Stomach (tissue), 9 donors: ENCODE data around the gene PGRMC2. TPM values are rescaled to one million over a fixed set of nuclear protein-coding genes. Genes with fewer than 3 reads are reported as not detected.

Experiments used
- DNase-seq, 2 donors: peaks; one replicate each; pipeline versions ENCODE4 v3.0.0 to v3.0.0-alpha.2; 2013 to 2019
- H3K27ac ChIP-seq, 5 donors: fragments of 200-600 bp in 4 of 5; sonication (generic) in 4 of 5; one replicate each; pipeline ENCODE4 v1.5.1; 2013 to 2019; ENCODE audit warnings: mild to moderate bottlenecking in 1 of 5, moderate library complexity in 1 of 5
- H3K27me3 ChIP-seq, 3 donors: fragments of 200-600 bp; sonication (generic); one replicate each; pipeline ENCODE4 v1.5.1; 2017 to 2019; ENCODE audit warnings: mixed run types in 1 of 3
- H3K36me3 ChIP-seq, 4 donors: fragments of 200-600 bp; sonication (generic); 1 replicate in 3 of 4; 2 replicates in 1 of 4; pipeline ENCODE4 v1.5.1; 2016 to 2019
- H3K4me1 ChIP-seq, 4 donors: fragments of 200-600 bp; sonication (generic); one replicate each; pipeline ENCODE4 v1.5.1; 2016 to 2019
- H3K4me3 ChIP-seq, 4 donors: fragments of 200-600 bp; sonication (generic) in 3 of 4; one replicate each; pipeline ENCODE4 v1.5.1; 2016 to 2019; ENCODE audit warnings: mild to moderate bottlenecking in 1 of 4
- H3K9me3 ChIP-seq, 4 donors: fragments of 200-600 bp; sonication (generic); one replicate each; pipeline ENCODE4 v1.5.1; 2016 to 2019
- EP300 ChIP-seq: sonication (generic); formaldehyde crosslinking; IDR thresholded peaks from one replicate; pipeline ENCODE4 v1.6.1; 2017; ENCODE audit warnings: antibody characterized with exemption
- POLR2A ChIP-seq, 4 donors: fragments of 450-650 bp; IDR thresholded peaks; one replicate each; pipeline ENCODE4 v1.6.1; 2016; ENCODE audit warnings: antibody characterized with exemption in 4 of 4, control low read depth in 2 of 4, mild to moderate bottlenecking in 1 of 4, moderate library complexity in 1 of 4
- POLR2AphosphoS5 ChIP-seq, 3 donors: sonication (generic); formaldehyde crosslinking; IDR thresholded peaks; one replicate each; pipeline ENCODE4 v1.6.1; 2016; ENCODE audit warnings: antibody characterized with exemption in 3 of 3
- WGBS, 5 donors: extraction: QIAGEN DNeasy Blood & Tissue Kit in 3 of 5; methylation state at CpG; one replicate each; pipeline versions ENCODE4 v1.1.5 to v1.1.7; 2013 to 2018; 5-methylcytosine and 5-hydroxymethylcytosine counted together
- intact Hi-C: fragments of 100-400 bp; cut with DNase I; formaldehyde crosslinking; loops from one replicate; pipeline ENCODE4 v1.15.1; 2023; ENCODE audit warnings: low total_unique reads
- polyA plus RNA-seq, 3 donors: library from polyadenylated mRNA; stranded (reverse); fragments of 200-250 nt; gene quantifications; one replicate each; pipeline ENCODE4 v1.2.3, GENCODE V29; 2013
- total RNA-seq, 5 donors: library from RNA; depleted of rRNA; stranded (reverse); fragments of >200 nt; gene quantifications; one replicate each; pipeline versions ENCODE4 v1.1.0 to v1.2.3, GENCODE V29; 2014 to 2016
- TF ChIP-seq, protein P1 (sequence below), 7 experiments: fragments of 450-650 bp in 4 of 7; fragments of 200-600 bp in 3 of 7; sonication (generic) in 3 of 7; IDR thresholded peaks; one replicate each; pipeline ENCODE4 v1.5.1; 2016 to 2019; ENCODE audit warnings: antibody characterized with exemption in 7 of 7, control low read depth in 2 of 7, mild to moderate bottlenecking in 1 of 7
- donor health status: healthy with polysubstance abuse.
- donor health status: Bipolar disorder and iron deficiency.
- donor health status: healthy.

The PGRMC2 gene
- total and polyA plus RNA-seq, 8 donors, result 7.2 to 101 (median 38.6) TPM

DNA sequence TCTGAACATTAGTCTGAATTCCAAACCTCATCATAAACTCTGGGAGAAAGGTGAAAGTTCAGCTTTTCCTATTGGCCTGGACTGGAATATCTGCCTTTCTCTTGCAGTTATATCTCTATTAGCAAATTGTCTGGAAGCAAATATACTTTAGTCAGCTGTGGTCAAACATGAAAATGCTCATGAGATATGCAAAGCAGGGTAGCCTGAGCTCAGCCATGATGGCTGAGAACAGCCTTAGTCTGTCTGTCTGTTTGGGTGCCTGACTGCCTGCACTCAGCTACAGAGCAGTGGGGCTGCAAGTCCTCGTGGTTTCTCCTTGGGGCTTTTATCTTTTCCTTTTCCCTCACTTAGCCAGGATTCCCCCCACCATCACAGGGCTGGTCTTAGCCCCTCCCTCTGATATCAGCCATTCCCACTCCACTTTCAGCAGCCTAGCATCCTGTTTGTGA lies 19.5 kb upstream of the PGRMC2 start:
- WGBS, 5 donors, result 7 to 48% (median 27%) methylated on average over 1 of the region's 1 CpG
- Histone ChIP-seq H3K36me3 (no peaks in the 10 kb centered on the region), H3K27ac (peak overlapping the region; percentile 26 to 64 (median 52)), H3K27me3 (no peaks in the 10 kb centered on the region), H3K9me3 (no peaks in the 10 kb centered on the region), H3K4me1 (peaks cover 25 to 49% (median 31%) of the 10 kb centered on the region in 4 donors), H3K4me3 (no peak overlapping the region)
- peak in 1 of 2 donors; percentile 60 for DNase-seq
- intact Hi-C loops, result no loop called here
- TF ChIP-seq, protein P1, sequence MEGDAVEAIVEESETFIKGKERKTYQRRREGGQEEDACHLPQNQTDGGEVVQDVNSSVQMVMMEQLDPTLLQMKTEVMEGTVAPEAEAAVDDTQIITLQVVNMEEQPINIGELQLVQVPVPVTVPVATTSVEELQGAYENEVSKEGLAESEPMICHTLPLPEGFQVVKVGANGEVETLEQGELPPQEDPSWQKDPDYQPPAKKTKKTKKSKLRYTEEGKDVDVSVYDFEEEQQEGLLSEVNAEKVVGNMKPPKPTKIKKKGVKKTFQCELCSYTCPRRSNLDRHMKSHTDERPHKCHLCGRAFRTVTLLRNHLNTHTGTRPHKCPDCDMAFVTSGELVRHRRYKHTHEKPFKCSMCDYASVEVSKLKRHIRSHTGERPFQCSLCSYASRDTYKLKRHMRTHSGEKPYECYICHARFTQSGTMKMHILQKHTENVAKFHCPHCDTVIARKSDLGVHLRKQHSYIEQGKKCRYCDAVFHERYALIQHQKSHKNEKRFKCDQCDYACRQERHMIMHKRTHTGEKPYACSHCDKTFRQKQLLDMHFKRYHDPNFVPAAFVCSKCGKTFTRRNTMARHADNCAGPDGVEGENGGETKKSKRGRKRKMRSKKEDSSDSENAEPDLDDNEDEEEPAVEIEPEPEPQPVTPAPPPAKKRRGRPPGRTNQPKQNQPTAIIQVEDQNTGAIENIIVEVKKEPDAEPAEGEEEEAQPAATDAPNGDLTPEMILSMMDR (IDR thresholded peaks at IDR 0.05), result no peak
- TF ChIP-seq POLR2AphosphoS5 (IDR thresholded peaks at IDR 0.05), result peak in 1 of 3 donors; percentile 48

DNA sequence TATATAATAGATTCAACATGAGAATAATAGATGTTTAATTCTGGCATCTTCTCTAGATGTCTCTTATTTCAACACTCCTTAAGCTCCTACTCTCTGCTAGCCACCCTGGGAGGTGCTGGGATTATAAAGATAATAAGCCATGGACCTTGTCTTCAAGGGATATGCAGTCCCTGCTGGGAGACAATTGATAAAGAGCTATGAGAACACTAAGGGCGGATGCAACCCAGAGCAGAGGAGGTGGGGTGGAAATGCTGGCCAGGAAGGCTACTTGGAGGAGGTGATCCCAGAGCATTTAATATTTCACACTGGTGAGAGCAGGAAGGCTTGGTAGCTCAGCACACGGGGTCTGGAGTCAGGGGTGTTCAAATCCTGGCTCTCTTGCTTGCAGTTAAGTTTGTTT lies 18.3 kb upstream of the PGRMC2 start:
- H3K4me3 ChIP-seq, result no peak overlapping the region
- H3K4me1 ChIP-seq, result peaks cover 22 to 44% (median 29%) of the 10 kb centered on the region in 4 donors
- 73 to 87% (median 82%) methylated on average over 2 of the region's 2 CpGs for WGBS, 5 donors
- no peak for DNase-seq
- no peaks in the 10 kb centered on the region for H3K27me3 ChIP-seq
- intact Hi-C loops, result no loop called here
- H3K36me3 ChIP-seq, result no peaks in the 10 kb centered on the region
- H3K27ac ChIP-seq, result no peak overlapping the region
- H3K9me3 ChIP-seq, result no peaks in the 10 kb centered on the region
- TF ChIP-seq, protein P1 (IDR thresholded peaks at IDR 0.05), result no peak
- TF ChIP-seq EP300, result no peak
- TF ChIP-seq POLR2A (IDR thresholded peaks at IDR 0.05), result no peak
- TF ChIP-seq POLR2AphosphoS5 (IDR thresholded peaks at IDR 0.05), result no peak

DNA sequence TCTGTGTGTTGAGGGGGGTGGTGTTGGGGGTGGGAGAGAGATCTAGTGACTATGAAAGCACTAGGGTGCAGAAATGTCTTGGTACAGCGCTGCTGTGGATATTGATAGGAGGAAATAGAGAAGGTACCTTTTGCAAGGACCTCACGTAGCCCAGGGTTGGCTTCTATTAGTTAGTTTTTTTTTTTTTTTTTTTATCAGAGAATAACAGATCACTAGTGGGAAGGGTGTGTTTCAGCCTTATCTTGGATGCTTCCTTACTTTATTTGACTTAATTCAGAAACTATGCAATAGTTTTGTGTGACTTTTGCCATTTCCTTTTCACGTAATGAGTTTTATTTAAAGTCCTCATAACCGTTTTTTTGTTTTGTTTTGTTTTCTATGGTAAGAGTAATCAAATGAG lies 16.4 kb upstream of the PGRMC2 start:
- TF ChIP-seq POLR2A (IDR thresholded peaks at IDR 0.05) (no peak), POLR2AphosphoS5 (IDR thresholded peaks at IDR 0.05) (no peak), EP300 (no peak)
- TF ChIP-seq, protein P1 (IDR thresholded peaks at IDR 0.05), result no peak
- DNase-seq, result no peak
- Histone ChIP-seq H3K27ac (no peak overlapping the region), H3K27me3 (no peaks in the 10 kb centered on the region), H3K36me3 (no peaks in the 10 kb centered on the region), H3K9me3 (no peaks in the 10 kb centered on the region), H3K4me3 (no peak overlapping the region), H3K4me1 (peaks cover 8 to 25% (median 12%) of the 10 kb centered on the region in 4 donors)
- WGBS, 5 donors, result 66 to 80% (median 73%) methylated on average over 4 of the region's 4 CpGs
- intact Hi-C loops, result no loop called here

DNA sequence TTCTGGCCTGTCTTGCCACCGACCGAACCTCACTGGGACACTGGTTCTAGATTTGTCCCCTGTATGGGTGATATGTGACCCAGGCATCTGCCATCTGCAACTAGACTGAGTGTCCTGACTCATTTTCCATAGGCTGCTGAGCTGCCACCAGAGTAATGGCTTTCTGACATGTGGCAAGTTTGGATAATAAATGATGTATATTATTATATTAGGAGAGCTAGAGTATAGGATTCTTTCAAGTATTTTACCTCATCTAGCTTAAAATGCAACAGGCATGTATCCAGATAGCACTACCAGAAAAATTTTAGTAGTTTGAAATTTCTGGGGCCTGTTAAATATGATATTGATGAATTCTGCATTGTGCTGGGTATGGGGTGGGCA lies 15.8 kb upstream of the PGRMC2 start:
- Histone ChIP-seq H3K4me3 (no peak overlapping the region), H3K27me3 (no peaks in the 10 kb centered on the region), H3K4me1 (peaks cover 6 to 19% (median 7%) of the 10 kb centered on the region in 4 donors), H3K9me3 (no peaks in the 10 kb centered on the region), H3K27ac (no peak overlapping the region), H3K36me3 (no peaks in the 10 kb centered on the region)
- intact Hi-C loops, result no loop called here
- 94 to 100% (median 100%) methylated on average over 2 of the region's 2 CpGs for WGBS, 5 donors
- no peak for DNase-seq
- TF ChIP-seq POLR2A (IDR thresholded peaks at IDR 0.05) (no peak), EP300 (no peak), POLR2AphosphoS5 (IDR thresholded peaks at IDR 0.05) (no peak)
- TF ChIP-seq, protein P1 (IDR thresholded peaks at IDR 0.05), result no peak
